ENCODE results near the gene NEMF.

- TF ChIP-seq, protein P1, sequence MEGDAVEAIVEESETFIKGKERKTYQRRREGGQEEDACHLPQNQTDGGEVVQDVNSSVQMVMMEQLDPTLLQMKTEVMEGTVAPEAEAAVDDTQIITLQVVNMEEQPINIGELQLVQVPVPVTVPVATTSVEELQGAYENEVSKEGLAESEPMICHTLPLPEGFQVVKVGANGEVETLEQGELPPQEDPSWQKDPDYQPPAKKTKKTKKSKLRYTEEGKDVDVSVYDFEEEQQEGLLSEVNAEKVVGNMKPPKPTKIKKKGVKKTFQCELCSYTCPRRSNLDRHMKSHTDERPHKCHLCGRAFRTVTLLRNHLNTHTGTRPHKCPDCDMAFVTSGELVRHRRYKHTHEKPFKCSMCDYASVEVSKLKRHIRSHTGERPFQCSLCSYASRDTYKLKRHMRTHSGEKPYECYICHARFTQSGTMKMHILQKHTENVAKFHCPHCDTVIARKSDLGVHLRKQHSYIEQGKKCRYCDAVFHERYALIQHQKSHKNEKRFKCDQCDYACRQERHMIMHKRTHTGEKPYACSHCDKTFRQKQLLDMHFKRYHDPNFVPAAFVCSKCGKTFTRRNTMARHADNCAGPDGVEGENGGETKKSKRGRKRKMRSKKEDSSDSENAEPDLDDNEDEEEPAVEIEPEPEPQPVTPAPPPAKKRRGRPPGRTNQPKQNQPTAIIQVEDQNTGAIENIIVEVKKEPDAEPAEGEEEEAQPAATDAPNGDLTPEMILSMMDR (IDR thresholded peaks at IDR 0.05) = no peak
- no peak for TF ChIP-seq EP300 (IDR thresholded peaks at IDR 0.05)
- no peak for TF ChIP-seq POLR2A (IDR thresholded peaks at IDR 0.05)
- TF ChIP-seq POLR2AphosphoS5 (IDR thresholded peaks at IDR 0.05) = no peak
These were observed 98.0 kb downstream of the NEMF start for GRCh38 chr14:49754570-49755097.

Data from gastroesophageal sphincter (tissue), 3 donors.